B cell (primary cell): ENCODE measurements around the gene TMCC3. TPM values are rescaled to one million over a fixed set of nuclear protein-coding genes. Genes with fewer than 3 reads are reported as not detected.

Source experiments
- ATAC-seq: fragments of 200-7000 bp; cut with Tn5 transposase; one replicate; pipeline ENCODE4 v1.10.0; 2021; ENCODE audit warnings: low read depth, mild to moderate bottlenecking, moderate number of reproducible peaks, moderate library complexity
- CTCF ChIA-PET: fragments of 350-600 bp; sonication (Branson Sonifier 250); formaldehyde crosslinking; loops from one replicate; lab custom pipeline; 2021; ENCODE audit warnings: antibody characterized with exemption, inconsistent platforms; lab: Charles Lee
- POLR2A ChIA-PET: fragments of 350-600 bp; sonication (Branson Sonifier 250); formaldehyde crosslinking; loops from one replicate; lab custom pipeline; 2021; ENCODE audit warnings: antibody characterized with exemption; lab: Charles Lee
- DNase-seq: peaks from one replicate; pipeline ENCODE4 v3.0.0; 2013
- H2AFZ ChIP-seq: 2 replicates; pipeline ENCODE4 v1.6.1; 2012; ENCODE audit warnings: mild to moderate bottlenecking, low read depth, low read length; ENCODE audit not compliant: insufficient read depth, poor library complexity, severe bottlenecking
- H3K27ac ChIP-seq, 2 donors: 1 replicate in 1 of 2; 2 replicates in 1 of 2; pipeline ENCODE4 v1.5.1; 2012 to 2013; ENCODE audit warnings: low read length in 2 of 2, mild to moderate bottlenecking in 2 of 2, moderate library complexity in 1 of 2
- H3K27me3 ChIP-seq, 4 experiments: fragments of 200-600 bp in 1 of 4; sonication (generic) in 1 of 4; replicated peaks in 1 of 4; 1 replicate in 2 of 4; 2 replicates in 2 of 4; pipeline versions ENCODE4 v1.6.1 to v1.7.0; 2013 to 2016; ENCODE audit warnings: low read length in 3 of 4, mild to moderate bottlenecking in 2 of 4, mixed read lengths in 1 of 4, moderate library complexity in 1 of 4; ENCODE audit not compliant: insufficient read depth in 4 of 4, control insufficient read depth in 3 of 4; ENCODE audit errors: control extremely low read depth in 1 of 4
- H3K36me3 ChIP-seq, 2 experiments: replicated peaks in 1 of 2; 1 replicate in 1 of 2; 2 replicates in 1 of 2; pipeline versions ENCODE4 v1.6.1 to v1.7.1; 2013; ENCODE audit warnings: low read length in 1 of 2; ENCODE audit not compliant: insufficient read depth in 2 of 2, control insufficient read depth in 1 of 2; ENCODE audit errors: control extremely low read depth in 1 of 2, extremely low read depth in 1 of 2
- H3K4me1 ChIP-seq, 2 donors: fragments of 200-600 bp in 1 of 2; sonication (generic) in 1 of 2; 1 replicate in 1 of 2; 2 replicates in 1 of 2; pipeline versions ENCODE4 v1.5.1 to v1.6.1; 2013 to 2017; ENCODE audit warnings: low read length in 2 of 2; ENCODE audit not compliant: control insufficient read depth in 2 of 2, insufficient read depth in 2 of 2
- H3K4me2 ChIP-seq: replicated peaks from 2 replicates; pipeline ENCODE3; 2012; ENCODE audit warnings: mild to moderate bottlenecking, low read depth, low read length; ENCODE audit not compliant: poor library complexity, severe bottlenecking
- H3K4me3 ChIP-seq, 5 experiments: fragments of 200-600 bp in 1 of 5; sonication (generic) in 1 of 5; 1 replicate in 3 of 5; 2 replicates in 2 of 5; pipeline versions ENCODE4 v1.5.1 to v1.7.0; 2011 to 2016; ENCODE audit warnings: low read length in 4 of 5, mild to moderate bottlenecking in 4 of 5, low read depth in 2 of 5, control low read depth in 1 of 5, moderate library complexity in 1 of 5; ENCODE audit not compliant: insufficient read depth in 1 of 5; ENCODE audit errors: control extremely low read depth in 1 of 5, extremely low read depth in 1 of 5
- H3K79me2 ChIP-seq: fragments of 200-600 bp; sonication (generic); one replicate; pipeline ENCODE4 v1.6.0; 2016; ENCODE audit warnings: low read length; ENCODE audit not compliant: control insufficient read depth, insufficient read depth
- H3K9ac ChIP-seq: fragments of 200-600 bp; sonication (generic); 2 replicates; pipeline ENCODE4 v1.6.1; 2017; ENCODE audit warnings: mild to moderate bottlenecking, low read length, moderate library complexity
- H3K9me3 ChIP-seq, 3 donors: one replicate each; pipeline versions ENCODE4 v1.6.1 to v1.7.1; 2013; ENCODE audit warnings: low read length in 2 of 3; ENCODE audit not compliant: control insufficient read depth in 2 of 3, insufficient read depth in 1 of 3; ENCODE audit errors: control extremely low read depth in 1 of 3
- H4K20me1 ChIP-seq: 2 replicates; pipeline ENCODE4 v1.6.0; 2012; ENCODE audit warnings: mild to moderate bottlenecking, low read length; ENCODE audit not compliant: insufficient read depth, control insufficient read depth, poor library complexity, severe bottlenecking
- H3K27ac Mint-ChIP-seq: one replicate; pipeline ENCODE4 v1.8.0; 2021; ENCODE audit warnings: mixed read lengths
- H3K27me3 Mint-ChIP-seq: one replicate; pipeline ENCODE4 v1.8.0; 2021; ENCODE audit warnings: mixed read lengths
- H3K4me1 Mint-ChIP-seq: one replicate; pipeline ENCODE4 v1.8.0; 2021; ENCODE audit warnings: mixed read lengths
- H3K4me3 Mint-ChIP-seq: one replicate; pipeline ENCODE4 v1.8.0; 2021; ENCODE audit warnings: mixed read lengths
- H3K9me3 Mint-ChIP-seq: one replicate; pipeline ENCODE4 v1.8.0; 2022; ENCODE audit warnings: mixed read lengths; ENCODE audit not compliant: insufficient read depth
- CTCF ChIP-seq: fragments of 200-600 bp; IDR thresholded peaks from one replicate; pipeline ENCODE4 v1.8.0; 2022; ENCODE audit warnings: antibody characterized with exemption, mild to moderate bottlenecking
- EZH2 ChIP-seq: IDR thresholded peaks from 2 replicates; pipeline ENCODE4 v1.6.1; 2012; ENCODE audit warnings: borderline replicate concordance, low read depth, mild to moderate bottlenecking, moderate library complexity, low read length; ENCODE audit not compliant: insufficient read depth, poor library complexity, severe bottlenecking
- WGBS: methylation state at CpG from one replicate; pipeline ENCODE4 v1.1.5; 2013; ENCODE audit warnings: missing lambda C conversion rate; ENCODE audit not compliant: insufficient coverage; 5-methylcytosine and 5-hydroxymethylcytosine counted together
- intact Hi-C: fragments of 100-400 bp; cut with micrococcal nuclease; formaldehyde crosslinking; loops from one replicate; pipeline ENCODE4 v1.10.0; 2022
- polyA plus RNA-seq: library from polyadenylated mRNA; depleted of rRNA; stranded (reverse); fragments of >200 nt; gene quantifications from 2 replicates; pipeline ENCODE4 v1.2.3, GENCODE V29; 2012
- total RNA-seq, 2 donors: library from RNA; stranded (reverse); fragments of 120-200 nt in 1 of 2; gene quantifications; 1 replicate in 1 of 2; 2 replicates in 1 of 2; pipeline versions ENCODE4 v1.2.3 to v1.2.4, GENCODE V29; 2013 to 2022

The TMCC3 gene
- total and polyA plus RNA-seq, 2 donors (not counting 1 experiment from before 2014, with no cell fraction given): 4.5 to 8.8 TPM

- no peaks in the 10 kb centered on the region for H3K9me3 ChIP-seq
- ChIA-PET POLR2A (no interaction called here), CTCF (no interaction called here)
- H3K4me1 ChIP-seq: no peaks in the 10 kb centered on the region
- no peak for ATAC-seq
- WGBS: 98% methylated on average over 5 of the region's 8 CpGs
- H4K20me1 ChIP-seq: no peaks in the 10 kb centered on the region
- H3K36me3 ChIP-seq: peaks cover 1 to 8% of the 10 kb centered on the region in 2 experiments
- H3K4me3 ChIP-seq: no peak overlapping the region
- Mint-ChIP-seq H3K27ac (no peak overlapping the region), H3K9me3 (no peaks in the 10 kb centered on the region), H3K4me3 (no peak overlapping the region), H3K27me3 (no peaks in the 10 kb centered on the region), H3K4me1 (peaks cover 2% of the 10 kb centered on the region)
- no peak overlapping the region for H3K9ac ChIP-seq
- TF ChIP-seq CTCF (no peak), EZH2 (no peak)
- no peak overlapping the region for H3K27ac ChIP-seq
- DNase-seq: no peak
- H3K27me3 ChIP-seq: no peaks in the 10 kb centered on the region
- intact Hi-C loops: no loop called here
- no peak overlapping the region for H3K4me2 ChIP-seq
- peaks cover 1% of the 10 kb centered on the region for H3K79me2 ChIP-seq
- no peak overlapping the region for H2AFZ ChIP-seq
Measured at GRCh38 chr12:94586589-94587259, 63.6 kb downstream of the TMCC3 start.

GRCh38 chr12:94585626-94586025, 64.7 kb downstream of the TMCC3 start:
- ATAC-seq: no peak
- 40% methylated on average over 2 of the region's 3 CpGs for WGBS
- ChIA-PET CTCF (no interaction called here), POLR2A (no interaction called here)
- Histone ChIP-seq H2AFZ (no peak overlapping the region), H3K27ac (no peak overlapping the region), H3K79me2 (no peaks in the 10 kb centered on the region), H3K4me1 (no peaks in the 10 kb centered on the region), H4K20me1 (no peaks in the 10 kb centered on the region), H3K4me3 (no peak overlapping the region), H3K4me2 (no peak overlapping the region), H3K9me3 (no peaks in the 10 kb centered on the region), H3K27me3 (no peaks in the 10 kb centered on the region), H3K9ac (no peak overlapping the region), H3K36me3 (peaks cover 3 to 10% of the 10 kb centered on the region in 2 experiments)
- TF ChIP-seq EZH2 (no peak), CTCF (no peak)
- peaks cover 2% of the 10 kb centered on the region for H3K4me1 Mint-ChIP-seq
- no peak overlapping the region for H3K4me3 Mint-ChIP-seq
- H3K9me3 Mint-ChIP-seq: no peaks in the 10 kb centered on the region
- H3K27ac Mint-ChIP-seq: no peak overlapping the region
- no peak for DNase-seq
- intact Hi-C loops: no loop called here
- H3K27me3 Mint-ChIP-seq: no peaks in the 10 kb centered on the region
